Type B pancreatic cell (in vitro differentiated cells): ENCODE measurements around the gene JAK2. TPM values are rescaled to one million over a fixed set of nuclear protein-coding genes. Genes with fewer than 3 reads are reported as not detected.

Experiments used
- DNase-seq: peaks from one replicate; pipeline ENCODE4 v3.0.0; 2021; ENCODE audit warnings: mixed read lengths; ENCODE audit not compliant: unreplicated experiment; ENCODE audit errors: extremely low spot score
- H3K27ac Mint-ChIP-seq: 2 replicates; pipeline ENCODE4 v1.8.0; 2021; ENCODE audit warnings: mild to moderate bottlenecking, mixed read lengths
- H3K27me3 Mint-ChIP-seq: 2 replicates; pipeline ENCODE4 v1.8.0; 2021; ENCODE audit warnings: mixed read lengths
- H3K36me3 Mint-ChIP-seq: 2 replicates; pipeline ENCODE4 v1.8.0; 2021; ENCODE audit warnings: mixed read lengths
- H3K4me1 Mint-ChIP-seq: one replicate; pipeline ENCODE4 v1.8.0; 2021; ENCODE audit warnings: mixed read lengths; ENCODE audit not compliant: unreplicated experiment
- H3K4me3 Mint-ChIP-seq: 2 replicates; pipeline ENCODE4 v1.8.0; 2021; ENCODE audit warnings: mild to moderate bottlenecking, mixed read lengths
- H3K9me3 Mint-ChIP-seq: 2 replicates; pipeline ENCODE4 v1.8.0; 2021; ENCODE audit warnings: mixed read lengths
- total RNA-seq: library from RNA; stranded (reverse); gene quantifications from 2 replicates; pipeline ENCODE4 v1.2.1, GENCODE V29; 2021; ENCODE audit warnings: low replicate concordance
- TF ChIP-seq, protein P1 (sequence below): fragments of 200-600 bp; sonication (generic); conservative IDR thresholded peaks from 2 replicates; pipeline ENCODE4 v1.5.0; 2021; ENCODE audit warnings: antibody characterized with exemption, mild to moderate bottlenecking

Gene JAK2
- total RNA-seq, 1 donor from 2014 or later = 8.4 TPM

DNA sequence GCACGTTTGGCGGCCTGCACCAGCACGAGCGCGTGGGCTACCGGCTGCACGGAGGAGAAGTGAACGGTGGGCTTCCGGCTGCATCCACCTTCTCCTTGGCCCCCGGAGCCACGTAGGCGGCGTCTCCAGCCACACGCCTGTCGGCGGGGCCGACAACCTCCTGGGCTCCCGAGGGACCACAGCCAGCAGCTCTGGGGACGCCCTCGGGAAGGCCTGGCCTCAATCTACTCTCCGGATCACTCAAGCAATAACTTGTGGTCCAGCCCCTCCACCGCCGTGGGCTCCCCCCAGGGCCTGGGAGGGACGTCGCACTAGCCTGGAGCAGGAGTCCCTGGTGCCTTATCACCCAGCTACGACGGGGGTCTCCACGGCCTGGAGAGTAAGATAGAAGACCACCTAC is 126.6 kb downstream of the JAK2 start:
- Mint-ChIP-seq H3K27me3 (no peaks in the 10 kb centered on the region), H3K4me3 (no peak overlapping the region), H3K27ac (no peak overlapping the region), H3K9me3 (no peaks in the 10 kb centered on the region), H3K4me1 (no peaks in the 10 kb centered on the region), H3K36me3 (peaks cover 10% of the 10 kb centered on the region)
- TF ChIP-seq, protein P1, sequence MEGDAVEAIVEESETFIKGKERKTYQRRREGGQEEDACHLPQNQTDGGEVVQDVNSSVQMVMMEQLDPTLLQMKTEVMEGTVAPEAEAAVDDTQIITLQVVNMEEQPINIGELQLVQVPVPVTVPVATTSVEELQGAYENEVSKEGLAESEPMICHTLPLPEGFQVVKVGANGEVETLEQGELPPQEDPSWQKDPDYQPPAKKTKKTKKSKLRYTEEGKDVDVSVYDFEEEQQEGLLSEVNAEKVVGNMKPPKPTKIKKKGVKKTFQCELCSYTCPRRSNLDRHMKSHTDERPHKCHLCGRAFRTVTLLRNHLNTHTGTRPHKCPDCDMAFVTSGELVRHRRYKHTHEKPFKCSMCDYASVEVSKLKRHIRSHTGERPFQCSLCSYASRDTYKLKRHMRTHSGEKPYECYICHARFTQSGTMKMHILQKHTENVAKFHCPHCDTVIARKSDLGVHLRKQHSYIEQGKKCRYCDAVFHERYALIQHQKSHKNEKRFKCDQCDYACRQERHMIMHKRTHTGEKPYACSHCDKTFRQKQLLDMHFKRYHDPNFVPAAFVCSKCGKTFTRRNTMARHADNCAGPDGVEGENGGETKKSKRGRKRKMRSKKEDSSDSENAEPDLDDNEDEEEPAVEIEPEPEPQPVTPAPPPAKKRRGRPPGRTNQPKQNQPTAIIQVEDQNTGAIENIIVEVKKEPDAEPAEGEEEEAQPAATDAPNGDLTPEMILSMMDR = no peak
- DNase-seq = no peak

DNA sequence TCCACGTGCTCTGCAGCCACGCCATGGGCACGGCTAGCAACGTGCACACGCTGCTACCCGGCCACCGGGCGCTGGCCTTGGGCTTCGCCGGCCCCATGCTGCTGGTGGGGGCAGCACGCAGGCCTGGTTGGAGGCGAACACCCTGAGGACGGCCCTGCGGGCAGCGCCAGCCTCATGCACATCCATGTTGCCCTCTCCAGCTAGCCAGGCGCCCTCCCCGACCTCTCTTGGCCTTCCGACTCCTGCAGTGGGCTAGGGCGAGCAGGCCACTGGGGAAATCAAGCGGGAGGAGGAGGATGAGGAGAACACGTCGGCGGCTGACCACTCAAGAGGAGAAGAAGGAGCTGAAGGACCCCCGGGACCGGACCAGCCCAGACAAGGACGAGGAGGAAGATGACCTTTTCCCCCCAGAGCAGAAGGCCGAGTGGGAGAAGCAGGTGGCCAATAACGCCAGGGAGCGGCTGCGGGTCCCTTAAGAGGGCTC is 127.1 kb downstream of the JAK2 start:
- Mint-ChIP-seq H3K27me3 (no peaks in the 10 kb centered on the region), H3K27ac (no peak overlapping the region), H3K4me3 (no peak overlapping the region), H3K4me1 (no peaks in the 10 kb centered on the region), H3K36me3 (peaks cover 10% of the 10 kb centered on the region), H3K9me3 (no peaks in the 10 kb centered on the region)
- DNase-seq = no peak
- TF ChIP-seq, protein P1 = no peak

DNA sequence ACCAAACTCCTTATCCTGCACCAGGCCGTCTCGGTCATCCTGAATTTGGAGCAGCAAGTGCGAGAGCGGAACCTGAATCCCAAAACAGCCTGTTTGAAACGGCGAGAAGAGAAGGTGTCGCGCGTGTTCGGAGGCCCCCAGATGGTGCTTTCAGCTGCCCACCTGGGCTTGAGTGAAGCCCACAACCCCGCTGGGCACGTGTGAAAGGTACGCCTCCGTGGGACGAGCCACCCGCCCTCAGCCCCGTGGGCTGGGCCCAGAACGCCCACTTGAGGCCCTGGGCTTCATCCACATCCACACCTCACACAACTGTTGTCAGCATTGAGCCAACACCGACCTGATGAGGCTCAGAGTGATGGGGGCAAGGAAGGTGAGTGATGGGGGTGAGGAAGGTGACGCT is 127.6 kb downstream of the JAK2 start:
- Mint-ChIP-seq H3K9me3 (no peaks in the 10 kb centered on the region), H3K27ac (no peak overlapping the region), H3K27me3 (no peaks in the 10 kb centered on the region), H3K4me3 (no peak overlapping the region), H3K36me3 (peaks cover 10% of the 10 kb centered on the region), H3K4me1 (no peaks in the 10 kb centered on the region)
- no peak for DNase-seq
- TF ChIP-seq, protein P1 = no peak

DNA sequence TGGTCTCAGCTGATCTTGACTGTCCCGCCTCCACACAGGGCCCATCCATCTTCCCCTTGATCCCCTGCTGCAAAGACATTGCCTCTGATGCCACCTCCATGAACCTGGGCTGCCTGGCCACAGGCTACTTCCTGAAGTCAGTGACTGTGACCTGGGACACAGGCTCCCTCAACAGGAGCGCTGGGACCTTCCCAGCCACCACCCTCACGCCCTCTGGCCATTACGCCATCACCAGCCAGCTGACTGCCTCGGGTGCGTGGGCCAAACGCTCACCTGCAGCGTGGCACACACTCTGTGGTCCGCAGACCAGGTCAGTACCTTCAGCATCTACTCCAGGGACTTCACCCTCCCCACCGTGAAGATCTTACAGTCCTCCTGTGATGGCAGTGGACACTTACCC is 128.5 kb downstream of the JAK2 start:
- no peak for DNase-seq
- H3K27ac Mint-ChIP-seq = no peak overlapping the region

DNA sequence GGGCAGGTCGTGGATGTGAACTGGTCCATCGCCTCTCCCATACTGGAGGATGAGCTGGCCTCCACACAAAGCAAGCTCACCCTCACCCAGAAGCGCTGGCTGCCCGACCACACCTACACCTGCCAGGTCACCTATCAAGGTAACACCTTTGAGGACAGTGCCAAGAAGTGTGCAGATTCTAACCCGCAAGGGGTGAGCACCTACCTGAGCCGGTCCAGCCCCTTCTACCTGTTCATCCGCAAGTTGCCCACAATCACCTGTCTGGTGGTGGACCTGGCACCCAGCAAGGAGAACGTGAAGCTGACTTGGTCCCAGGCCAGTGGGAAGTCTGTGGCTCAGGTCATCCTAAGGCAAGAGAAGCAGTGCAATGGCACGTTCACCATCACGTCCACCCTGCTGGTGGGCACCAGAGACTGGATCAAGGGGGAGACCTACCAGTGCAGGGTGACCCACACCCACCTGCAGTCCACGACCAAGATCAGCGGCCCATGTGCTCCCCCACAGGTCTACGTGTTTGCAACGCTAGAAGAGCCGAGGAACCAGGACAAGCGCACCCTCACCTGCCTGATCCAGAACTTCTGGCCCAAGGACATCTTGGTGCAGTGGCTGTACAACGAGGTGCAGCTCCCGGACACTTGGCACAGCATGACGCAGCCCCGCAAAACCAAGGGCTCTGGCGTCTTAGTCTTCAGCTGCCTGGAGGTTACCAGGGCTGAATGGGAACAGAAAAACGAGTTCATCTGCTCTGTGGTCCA is 129.1 kb downstream of the JAK2 start:
- DNase-seq = no peak

More for the DNA sequence above, 128.5 kb downstream of the JAK2 start:
- Mint-ChIP-seq H3K27me3 (no peaks in the 10 kb centered on the region), H3K4me3 (no peak overlapping the region), H3K9me3 (no peaks in the 10 kb centered on the region), H3K4me1 (no peaks in the 10 kb centered on the region), H3K36me3 (peaks cover 10% of the 10 kb centered on the region)
- TF ChIP-seq, protein P1 = no peak

More for the DNA sequence above, 129.1 kb downstream of the JAK2 start:
- Mint-ChIP-seq H3K4me3 (no peak overlapping the region), H3K27ac (no peak overlapping the region), H3K4me1 (no peaks in the 10 kb centered on the region), H3K9me3 (no peaks in the 10 kb centered on the region), H3K36me3 (peaks cover 10% of the 10 kb centered on the region), H3K27me3 (no peaks in the 10 kb centered on the region)
- TF ChIP-seq, protein P1 = no peak
